Panc1 (cell line): ENCODE data around the gene NHEJ1. TPM values are rescaled to one million over a fixed set of nuclear protein-coding genes. Genes with fewer than 3 reads are reported as not detected.

Experiments
- ATAC-seq: fragments of 200-7000 bp; cut with Tn5 transposase; 2 replicates; pipeline ENCODE4 v1.9.1; 2020; ENCODE audit warnings: mild to moderate bottlenecking, moderate library complexity
- BruUV-seq: library from RNA; stranded (reverse); fragments of 400-500 nt; replicated peaks from 2 replicates; lab custom pipeline; 2021; lab: Mats Ljungman, UMichigan
- CTCF ChIA-PET: fragments of 300-600 bp; sonication (Branson Sonifier 250); formaldehyde crosslinking; loops from one replicate; lab custom pipeline; 2022; ENCODE audit warnings: antibody characterized with exemption; lab: Charles Lee
- POLR2A ChIA-PET: fragments of 300-600 bp; sonication (Branson Sonifier 250); formaldehyde crosslinking; loops from one replicate; lab custom pipeline; 2022; ENCODE audit warnings: antibody characterized with exemption; lab: Charles Lee
- DNase-seq: peaks from one replicate; pipeline ENCODE4 v3.0.0-alpha.2; 2010; ENCODE audit warnings: low read depth, low spot score
- H3K27ac ChIP-seq: 2 replicates; pipeline ENCODE4 v1.5.1; 2011; ENCODE audit warnings: mild to moderate bottlenecking, low read length, inconsistent platforms
- H3K27me3 ChIP-seq: fragments of 200-500 bp; sonication (Bioruptor generic); 2 replicates; pipeline ENCODE4 v1.6.0; 2014; ENCODE audit warnings: low read length, inconsistent platforms; ENCODE audit not compliant: control insufficient read depth, insufficient read depth
- H3K36me3 ChIP-seq: fragments of 200-500 bp; sonication (Bioruptor generic); 2 replicates; pipeline ENCODE4 v1.5.1; 2014; ENCODE audit warnings: inconsistent platforms, mild to moderate bottlenecking, low read length, moderate library complexity; ENCODE audit not compliant: control insufficient read depth, insufficient read depth
- H3K4me1 ChIP-seq: 2 replicates; pipeline ENCODE4 v1.5.1; 2011; ENCODE audit warnings: inconsistent platforms, mild to moderate bottlenecking, low read length, moderate library complexity; ENCODE audit not compliant: control insufficient read depth, insufficient read depth
- H3K4me3 ChIP-seq, 2 experiments: 2 replicates each; pipeline ENCODE4 v1.5.1; 2011 to 2012; ENCODE audit warnings: low read depth in 2 of 2, low read length in 2 of 2, mild to moderate bottlenecking in 2 of 2, inconsistent platforms in 1 of 2, moderate library complexity in 1 of 2
- H3K9me3 ChIP-seq: fragments of 200-500 bp; sonication (Bioruptor generic); 2 replicates; pipeline ENCODE4 v1.5.1; 2014; ENCODE audit warnings: low read depth, mild to moderate bottlenecking, inconsistent platforms, low read length, moderate library complexity; ENCODE audit not compliant: control insufficient read depth, insufficient read depth
- POLR2AphosphoS5 ChIP-seq: IDR thresholded peaks from 2 replicates; pipeline ENCODE4 v1.6.1; 2012; ENCODE audit warnings: mild to moderate bottlenecking, low read depth, low read length, moderate library complexity
- SIN3A ChIP-seq: IDR thresholded peaks from 2 replicates; pipeline ENCODE4 v1.6.1; 2012; ENCODE audit warnings: low read depth, mild to moderate bottlenecking, low read length, moderate library complexity, borderline replicate concordance; ENCODE audit not compliant: insufficient read depth
- TCF7L2 ChIP-seq: IDR thresholded peaks from 2 replicates; pipeline ENCODE4 v1.6.1; 2011; ENCODE audit warnings: mild to moderate bottlenecking, low read depth, low read length, inconsistent platforms
- in situ Hi-C: cut with HindIII; loops from 2 replicates; pipeline ENCODE4 v1.10.0; 2016; ENCODE audit warnings: low sequenced_read_pairs, low pct_unique_long_range_greater_than_20kb
- intact Hi-C: fragments of 100-400 bp; cut with micrococcal nuclease; formaldehyde crosslinking; loops from one replicate; pipeline ENCODE4 v1.10.0; 2022; ENCODE audit not compliant: unreplicated experiment
- total RNA-seq: library from RNA; stranded (reverse); gene quantifications from one replicate; pipeline ENCODE4 v1.2.1, GENCODE V29; 2021; ENCODE audit not compliant: unreplicated experiment
- TF ChIP-seq, protein P1 (sequence below), 2 experiments: IDR thresholded peaks; 2 replicates each; pipeline ENCODE4 v1.6.1; 2011 to 2012; ENCODE audit warnings: low read depth in 2 of 2, control low read depth in 1 of 2, low read length in 1 of 2, mild to moderate bottlenecking in 1 of 2, moderate library complexity in 1 of 2; ENCODE audit not compliant: insufficient read depth in 1 of 2
- TF ChIP-seq, protein P2 (sequence below): fragments of 450-650 bp; IDR thresholded peaks from 2 replicates; pipeline ENCODE4 v1.5.1; 2017; ENCODE audit warnings: mild to moderate bottlenecking

NHEJ1 gene
- total RNA-seq, 1 experiment from 2014 or later = 18.2 TPM

DNA sequence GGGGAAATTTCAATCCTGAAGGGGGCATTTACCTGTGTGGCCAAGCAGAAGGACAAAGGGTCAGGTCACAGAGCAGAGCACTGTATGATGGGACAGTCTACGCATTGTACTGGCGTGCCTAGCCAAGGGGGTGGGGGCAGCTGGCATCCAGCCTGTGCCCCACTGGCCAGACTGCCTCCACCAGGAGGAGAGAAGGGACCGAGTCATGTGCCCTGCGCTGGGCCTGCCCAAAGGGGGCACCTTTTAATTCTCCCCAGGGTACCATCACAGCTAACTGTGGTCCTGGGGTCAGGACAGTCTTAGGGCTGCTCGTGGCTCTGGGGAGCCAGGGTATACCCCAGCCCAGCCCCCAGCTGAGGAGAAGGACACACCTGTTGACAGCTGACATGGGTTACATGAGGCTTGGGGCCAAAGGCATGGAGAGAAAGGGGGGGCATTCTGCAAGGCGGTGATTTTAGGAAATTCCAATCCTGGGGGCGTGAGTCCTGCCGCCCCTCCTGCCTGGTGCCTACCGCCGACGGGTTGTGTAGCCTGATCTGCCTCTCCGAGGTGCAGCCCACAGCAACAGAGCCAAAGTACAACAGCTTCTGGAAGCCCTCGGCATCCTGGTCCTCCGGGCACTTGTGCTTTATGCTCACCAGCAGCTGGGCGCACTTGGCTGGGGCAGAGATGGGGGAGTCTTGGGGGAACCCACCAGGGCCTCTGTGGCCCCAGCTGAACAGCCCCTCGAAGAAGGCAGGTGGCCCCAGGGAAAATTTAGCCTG is 130.3 kb downstream of the NHEJ1 start:
- Histone ChIP-seq H3K4me1 (no peaks in the 10 kb centered on the region), H3K9me3 (no peaks in the 10 kb centered on the region), H3K27ac (no peak overlapping the region), H3K27me3 (peaks cover 2% of the 10 kb centered on the region; the same call in 1 of the 2 replicates), H3K36me3 (no peaks in the 10 kb centered on the region), H3K4me3 (no peak overlapping the region)
- CTCF ChIA-PET = interaction anchor here (0.5 to 1.5 kb wide), 25 partner anchors 9 to 181 kb away, joined by 3 to 21 read pairs (median 4); partner anchors contain the start of genes CFAP65 and IHH
- BruUV-seq = no TSS peak
- in situ Hi-C loops = no loop called here
- intact Hi-C loops = loop anchor here (2.0 kb wide), 1 partner anchor 32 kb away; no protein-coding TSS in a partner anchor
- ATAC-seq (no peak), DNase-seq (no peak)
- POLR2A ChIA-PET = no interaction called here
- TF ChIP-seq, protein P1, sequence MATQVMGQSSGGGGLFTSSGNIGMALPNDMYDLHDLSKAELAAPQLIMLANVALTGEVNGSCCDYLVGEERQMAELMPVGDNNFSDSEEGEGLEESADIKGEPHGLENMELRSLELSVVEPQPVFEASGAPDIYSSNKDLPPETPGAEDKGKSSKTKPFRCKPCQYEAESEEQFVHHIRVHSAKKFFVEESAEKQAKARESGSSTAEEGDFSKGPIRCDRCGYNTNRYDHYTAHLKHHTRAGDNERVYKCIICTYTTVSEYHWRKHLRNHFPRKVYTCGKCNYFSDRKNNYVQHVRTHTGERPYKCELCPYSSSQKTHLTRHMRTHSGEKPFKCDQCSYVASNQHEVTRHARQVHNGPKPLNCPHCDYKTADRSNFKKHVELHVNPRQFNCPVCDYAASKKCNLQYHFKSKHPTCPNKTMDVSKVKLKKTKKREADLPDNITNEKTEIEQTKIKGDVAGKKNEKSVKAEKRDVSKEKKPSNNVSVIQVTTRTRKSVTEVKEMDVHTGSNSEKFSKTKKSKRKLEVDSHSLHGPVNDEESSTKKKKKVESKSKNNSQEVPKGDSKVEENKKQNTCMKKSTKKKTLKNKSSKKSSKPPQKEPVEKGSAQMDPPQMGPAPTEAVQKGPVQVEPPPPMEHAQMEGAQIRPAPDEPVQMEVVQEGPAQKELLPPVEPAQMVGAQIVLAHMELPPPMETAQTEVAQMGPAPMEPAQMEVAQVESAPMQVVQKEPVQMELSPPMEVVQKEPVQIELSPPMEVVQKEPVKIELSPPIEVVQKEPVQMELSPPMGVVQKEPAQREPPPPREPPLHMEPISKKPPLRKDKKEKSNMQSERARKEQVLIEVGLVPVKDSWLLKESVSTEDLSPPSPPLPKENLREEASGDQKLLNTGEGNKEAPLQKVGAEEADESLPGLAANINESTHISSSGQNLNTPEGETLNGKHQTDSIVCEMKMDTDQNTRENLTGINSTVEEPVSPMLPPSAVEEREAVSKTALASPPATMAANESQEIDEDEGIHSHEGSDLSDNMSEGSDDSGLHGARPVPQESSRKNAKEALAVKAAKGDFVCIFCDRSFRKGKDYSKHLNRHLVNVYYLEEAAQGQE (IDR thresholded peaks at IDR 0.05; ENCODE audit: insufficient read depth in 1 of 2, low read depth in 2 of 2, low read length in 1 of 2) = no peak
- TF ChIP-seq TCF7L2 (no peak), POLR2AphosphoS5 (no peak), SIN3A (no peak)

DNA sequence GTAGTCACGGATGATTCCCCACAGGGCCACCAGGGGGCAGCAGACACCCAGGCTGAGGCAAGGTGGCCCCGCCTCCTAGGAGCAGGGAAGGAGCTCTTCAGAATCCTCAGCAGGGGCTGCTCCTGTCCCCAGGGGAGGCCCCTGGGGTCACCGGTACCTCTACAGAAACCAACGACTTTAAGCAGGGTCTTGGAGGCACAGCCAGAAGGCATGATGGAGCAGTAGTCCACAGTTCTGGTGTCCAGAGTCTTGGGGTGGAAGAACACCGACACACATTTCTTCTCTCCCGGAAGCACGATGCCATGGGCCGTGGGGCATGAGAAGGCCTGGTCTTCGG is 130.8 kb downstream of the NHEJ1 start:
- ChIA-PET CTCF (interaction anchor here (0.5 to 1.5 kb wide), 26 partner anchors 9 to 279 kb away, joined by 3 to 21 read pairs (median 4); partner anchors contain the start of genes CFAP65 and IHH), POLR2A (no interaction called here)
- Histone ChIP-seq H3K36me3 (no peaks in the 10 kb centered on the region), H3K4me3 (no peak overlapping the region), H3K27ac (no peak overlapping the region), H3K4me1 (no peaks in the 10 kb centered on the region), H3K9me3 (no peaks in the 10 kb centered on the region), H3K27me3 (0 out of 2 replicates have a peak, but pooled peaks cover 2% of the 10 kb centered on the region)
- DNase-seq (peak; percentile 50), ATAC-seq (peak; percentile 95)
- intact Hi-C loops (loop anchor here (2.0 to 10.0 kb wide), 2 partner anchors 31 to 125 kb away; no protein-coding TSS in a partner anchor), in situ Hi-C loops (no loop called here)
- TF ChIP-seq TCF7L2 (no peak), SIN3A (no peak), POLR2AphosphoS5 (no peak)
- TF ChIP-seq, protein P1 (IDR thresholded peaks at IDR 0.05; ENCODE audit: insufficient read depth in 1 of 2, low read depth in 2 of 2, low read length in 1 of 2) = peak in 1 of 2 experiments; percentile 58; a peak in 1 of 4 replicates
- TF ChIP-seq, protein P2, sequence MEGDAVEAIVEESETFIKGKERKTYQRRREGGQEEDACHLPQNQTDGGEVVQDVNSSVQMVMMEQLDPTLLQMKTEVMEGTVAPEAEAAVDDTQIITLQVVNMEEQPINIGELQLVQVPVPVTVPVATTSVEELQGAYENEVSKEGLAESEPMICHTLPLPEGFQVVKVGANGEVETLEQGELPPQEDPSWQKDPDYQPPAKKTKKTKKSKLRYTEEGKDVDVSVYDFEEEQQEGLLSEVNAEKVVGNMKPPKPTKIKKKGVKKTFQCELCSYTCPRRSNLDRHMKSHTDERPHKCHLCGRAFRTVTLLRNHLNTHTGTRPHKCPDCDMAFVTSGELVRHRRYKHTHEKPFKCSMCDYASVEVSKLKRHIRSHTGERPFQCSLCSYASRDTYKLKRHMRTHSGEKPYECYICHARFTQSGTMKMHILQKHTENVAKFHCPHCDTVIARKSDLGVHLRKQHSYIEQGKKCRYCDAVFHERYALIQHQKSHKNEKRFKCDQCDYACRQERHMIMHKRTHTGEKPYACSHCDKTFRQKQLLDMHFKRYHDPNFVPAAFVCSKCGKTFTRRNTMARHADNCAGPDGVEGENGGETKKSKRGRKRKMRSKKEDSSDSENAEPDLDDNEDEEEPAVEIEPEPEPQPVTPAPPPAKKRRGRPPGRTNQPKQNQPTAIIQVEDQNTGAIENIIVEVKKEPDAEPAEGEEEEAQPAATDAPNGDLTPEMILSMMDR = peak; percentile 98
- no TSS peak for BruUV-seq
